ENCODE data around the gene DNALI1.
"Not testable (repeated sequence)": the region's sequence is repeated elsewhere in the genome, so short reads cannot be mapped to it uniquely, and the experiment has no call there.

The DNALI1 gene

GRCh38 chr1:37556712-37557196 is at the start of gene DNALI1:
Gene DNALI1 (plus strand): TSS chr1:37556940. CDS start chr1:37556995, 55 bp downstream.
- H3K4me3 ChIP-seq (ENCODE audit: low read depth, low read length) = no peak within 1 kb of the TSS
- TF ChIP-seq, protein P1, sequence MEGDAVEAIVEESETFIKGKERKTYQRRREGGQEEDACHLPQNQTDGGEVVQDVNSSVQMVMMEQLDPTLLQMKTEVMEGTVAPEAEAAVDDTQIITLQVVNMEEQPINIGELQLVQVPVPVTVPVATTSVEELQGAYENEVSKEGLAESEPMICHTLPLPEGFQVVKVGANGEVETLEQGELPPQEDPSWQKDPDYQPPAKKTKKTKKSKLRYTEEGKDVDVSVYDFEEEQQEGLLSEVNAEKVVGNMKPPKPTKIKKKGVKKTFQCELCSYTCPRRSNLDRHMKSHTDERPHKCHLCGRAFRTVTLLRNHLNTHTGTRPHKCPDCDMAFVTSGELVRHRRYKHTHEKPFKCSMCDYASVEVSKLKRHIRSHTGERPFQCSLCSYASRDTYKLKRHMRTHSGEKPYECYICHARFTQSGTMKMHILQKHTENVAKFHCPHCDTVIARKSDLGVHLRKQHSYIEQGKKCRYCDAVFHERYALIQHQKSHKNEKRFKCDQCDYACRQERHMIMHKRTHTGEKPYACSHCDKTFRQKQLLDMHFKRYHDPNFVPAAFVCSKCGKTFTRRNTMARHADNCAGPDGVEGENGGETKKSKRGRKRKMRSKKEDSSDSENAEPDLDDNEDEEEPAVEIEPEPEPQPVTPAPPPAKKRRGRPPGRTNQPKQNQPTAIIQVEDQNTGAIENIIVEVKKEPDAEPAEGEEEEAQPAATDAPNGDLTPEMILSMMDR (IDR thresholded peaks at IDR 0.05; ENCODE audit: borderline replicate concordance, insufficient read depth, low read depth, low read length) = no peak

- TF ChIP-seq, protein P1 (IDR thresholded peaks at IDR 0.05; ENCODE audit: borderline replicate concordance, insufficient read depth, low read depth, low read length) = no peak
- H3K4me3 ChIP-seq (ENCODE audit: low read depth, low read length) = no peak overlapping the region
Measured at GRCh38 chr1:37509181-37509580, 47.6 kb upstream of the DNALI1 start.

GRCh38 chr1:37513795-37514349 is 42.9 kb upstream of the DNALI1 start:
- TF ChIP-seq, protein P1 (IDR thresholded peaks at IDR 0.05; ENCODE audit: borderline replicate concordance, insufficient read depth, low read depth, low read length) = no peak
- H3K4me3 ChIP-seq (ENCODE audit: low read depth, low read length) = peak overlapping the region; percentile 89

GRCh38 chr1:37514350-37515184 is 42.2 kb upstream of the DNALI1 start, which contains the start of gene MEAF6:
Gene MEAF6 (minus strand): TSS chr1:37514766. CDS start chr1:37514746, 20 bp downstream.
- H3K4me3 ChIP-seq (ENCODE audit: low read depth, low read length) = peak within 1 kb of the TSS; percentile 89
- TF ChIP-seq, protein P1 (IDR thresholded peaks at IDR 0.05; ENCODE audit: borderline replicate concordance, insufficient read depth, low read depth, low read length) = peak; percentile 89

GRCh38 chr1:37515185-37516034 is 41.3 kb upstream of the DNALI1 start:
- TF ChIP-seq, protein P1 (IDR thresholded peaks at IDR 0.05; ENCODE audit: borderline replicate concordance, insufficient read depth, low read depth, low read length) = no peak
- peak overlapping the region; percentile 89 for H3K4me3 ChIP-seq (ENCODE audit: low read depth, low read length)

DNA sequence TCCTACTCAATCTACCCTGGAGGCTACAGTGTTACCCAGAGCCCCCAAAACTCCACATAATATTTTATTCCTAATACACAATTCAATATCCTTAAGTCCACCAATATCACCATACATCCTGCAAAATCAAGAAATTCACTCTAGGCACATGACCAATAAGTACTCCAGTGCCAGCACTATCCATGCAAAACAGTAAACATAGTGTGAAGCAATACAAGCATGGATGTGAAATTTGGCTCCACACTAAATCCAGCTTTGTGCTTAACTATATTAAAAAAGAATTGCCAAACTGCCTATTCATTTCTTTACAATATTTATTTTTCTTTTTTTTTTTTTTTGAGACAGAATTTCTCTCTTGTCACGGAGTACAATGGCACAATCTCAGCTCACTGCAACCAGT is 39.2 kb upstream of the DNALI1 start:
- TF ChIP-seq, protein P1 (IDR thresholded peaks at IDR 0.05; ENCODE audit: borderline replicate concordance, insufficient read depth, low read depth, low read length) = no peak
- H3K4me3 ChIP-seq (ENCODE audit: low read depth, low read length) = no peak overlapping the region

DNA sequence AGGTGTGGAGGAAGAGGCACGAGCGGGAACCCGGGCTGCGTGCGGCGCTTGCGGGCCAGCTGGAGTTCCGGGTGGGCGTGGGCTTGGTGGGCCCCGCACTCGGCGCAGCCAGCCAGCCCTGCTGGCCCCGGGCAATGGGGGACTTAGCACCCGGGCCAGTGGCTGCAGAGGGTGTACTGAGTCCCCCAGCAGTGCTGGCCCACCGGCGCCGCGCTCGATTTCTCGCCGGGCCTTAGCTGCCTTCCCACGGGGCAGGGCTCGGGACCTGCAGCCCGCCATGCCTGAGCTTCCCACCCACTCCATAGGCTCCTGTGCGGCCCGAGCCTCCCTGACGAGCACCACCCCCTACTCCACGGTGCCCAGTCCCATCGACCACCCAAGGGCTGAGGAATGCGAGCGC is 38.5 kb upstream of the DNALI1 start:
- H3K4me3 ChIP-seq (ENCODE audit: low read depth, low read length) = not testable (repeated sequence)

DNA sequence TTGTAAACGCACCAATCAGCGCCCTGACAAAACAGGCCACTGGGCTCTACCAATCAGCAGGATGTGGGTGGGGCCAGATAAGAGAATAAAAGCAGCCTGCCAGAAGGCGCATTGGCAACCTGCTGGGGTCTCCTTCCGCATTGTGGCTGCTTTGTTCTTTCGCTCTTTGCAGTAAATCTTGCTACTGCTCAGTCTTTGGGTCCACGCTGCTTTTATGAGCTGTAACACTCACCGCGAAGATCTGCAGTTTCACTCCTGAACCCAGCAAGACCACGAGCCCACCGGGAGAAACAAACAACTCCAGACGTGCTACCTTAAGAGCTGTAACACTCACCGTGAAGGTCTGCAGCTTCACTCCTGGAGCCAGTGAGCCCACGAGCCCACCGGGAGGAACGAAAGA is 37.8 kb upstream of the DNALI1 start:
- H3K4me3 ChIP-seq (ENCODE audit: low read depth, low read length) = not testable (repeated sequence)

All from GM12875 (cell line).